ENCODE data around the gene SDC4.

GRCh38 chr20:45304464-45304999 lies 43.7 kb downstream of the SDC4 start:
- TF ChIP-seq ZNF174 (tag by site-specific recombination; IDR thresholded peaks at IDR 0.05) = no peak
- TF ChIP-seq PRDM4 (tag by site-specific recombination; IDR thresholded peaks at IDR 0.05) = no peak
- no peak for TF ChIP-seq CTCF (tag by site-specific recombination; IDR thresholded peaks at IDR 0.05)
- no peak for TF ChIP-seq ZNF121 (tag by site-specific recombination; IDR thresholded peaks at IDR 0.05)
- TF ChIP-seq ZNF555 (tag by site-specific recombination; conservative IDR thresholded peaks at IDR 0.05) = no peak
- TF ChIP-seq ZNF10 (tag by site-specific recombination; IDR thresholded peaks at IDR 0.05) = no peak

Data from HEK293 (cell line).